Neural progenitor cell (in vitro differentiated cells): ENCODE data around the gene PAK1. TPM values are rescaled to one million over a fixed set of nuclear protein-coding genes. Genes with fewer than 3 reads are reported as not detected.
A peak's percentile ranks its signal among the peaks of the same experiment; 100 is the strongest.

ENCODE experiments used
- DNase-seq: peaks from one replicate; pipeline ENCODE4 v3.0.0-alpha.2; 2016; ENCODE audit warnings: low spot score
- H2AFZ ChIP-seq: fragments of 200-600 bp; sonication (generic); replicated peaks from 2 replicates; pipeline ENCODE4 v1.6.1; 2016; ENCODE audit warnings: antibody characterized with exemption
- H3F3A ChIP-seq: fragments of 200-600 bp; sonication (generic); 2 replicates; pipeline ENCODE4 v1.6.1; 2016; ENCODE audit warnings: antibody characterized with exemption, low read depth
- H3K27ac ChIP-seq: fragments of 200-600 bp; sonication (generic); 2 replicates; pipeline ENCODE4 v1.5.1; 2016; ENCODE audit warnings: mild to moderate bottlenecking
- H3K27me3 ChIP-seq: fragments of 200-600 bp; sonication (generic); 2 replicates; pipeline ENCODE4 v1.6.1; 2016; ENCODE audit warnings: mild to moderate bottlenecking, moderate library complexity
- H3K36me3 ChIP-seq: fragments of 200-600 bp; sonication (generic); 2 replicates; pipeline ENCODE4 v1.5.1; 2016
- H3K4me1 ChIP-seq: fragments of 200-600 bp; sonication (generic); 2 replicates; pipeline ENCODE4 v1.6.1; 2016; ENCODE audit warnings: mixed run types
- H3K4me2 ChIP-seq: fragments of 200-600 bp; sonication (generic); 2 replicates; pipeline ENCODE4 v1.6.1; 2016
- H3K4me3 ChIP-seq: fragments of 200-600 bp; sonication (generic); 2 replicates; pipeline ENCODE4 v1.5.1; 2016
- H3K79me2 ChIP-seq: fragments of 200-600 bp; sonication (generic); 2 replicates; pipeline ENCODE4 v1.6.1; 2016; ENCODE audit warnings: low read depth
- H3K9ac ChIP-seq: fragments of 200-600 bp; sonication (generic); 2 replicates; pipeline ENCODE4 v1.6.1; 2016
- H3K9me3 ChIP-seq: fragments of 200-600 bp; sonication (generic); 2 replicates; pipeline ENCODE4 v1.5.1; 2016; ENCODE audit warnings: low read depth
- H4K20me1 ChIP-seq: fragments of 200-600 bp; sonication (generic); 2 replicates; pipeline ENCODE4 v1.6.1; 2016; ENCODE audit warnings: low read depth
- H3K27ac Mint-ChIP-seq: 3 replicates; pipeline ENCODE4 v1.8.0; 2021; ENCODE audit warnings: mixed read lengths
- H3K27me3 Mint-ChIP-seq: 2 replicates; pipeline ENCODE4 v1.8.0; 2022; ENCODE audit warnings: low read depth, mild to moderate bottlenecking, inconsistent platforms, moderate library complexity, mixed read lengths; ENCODE audit not compliant: insufficient read depth
- H3K36me3 Mint-ChIP-seq: 3 replicates; pipeline ENCODE4 v1.8.0; 2021; ENCODE audit warnings: mixed read lengths
- H3K4me1 Mint-ChIP-seq: 3 replicates; pipeline ENCODE4 v1.8.0; 2021; ENCODE audit warnings: mixed read lengths
- H3K4me3 Mint-ChIP-seq: 3 replicates; pipeline ENCODE4 v1.8.0; 2021; ENCODE audit warnings: mild to moderate bottlenecking, moderate library complexity, mixed read lengths
- H3K9me3 Mint-ChIP-seq: 3 replicates; pipeline ENCODE4 v1.8.0; 2020; ENCODE audit warnings: mixed read lengths
- CTCF ChIP-seq: fragments of 200-600 bp; sonication (generic); IDR thresholded peaks from 2 replicates; pipeline ENCODE4 v1.5.1; 2017; ENCODE audit warnings: antibody characterized with exemption, mild to moderate bottlenecking
- EZH2 ChIP-seq: fragments of 200-600 bp; sonication (generic); IDR thresholded peaks from 2 replicates; pipeline ENCODE4 v1.6.1; 2017; ENCODE audit warnings: antibody characterized with exemption, mild to moderate bottlenecking, moderate library complexity
- EZH2phosphoT487 ChIP-seq: fragments of 200-600 bp; sonication (generic); IDR thresholded peaks from 2 replicates; pipeline ENCODE4 v1.6.1; 2017; ENCODE audit warnings: antibody characterized with exemption
- total RNA-seq: library from RNA; depleted of rRNA; stranded (reverse); fragments of >200 nt; gene quantifications from 2 replicates; pipeline ENCODE4 v1.2.3, GENCODE V29; 2015; ENCODE audit warnings: low replicate concordance

PAK1 gene
- total RNA-seq, 1 donor from 2014 or later: 52.1 TPM

- no peaks in the 10 kb centered on the region for H3F3A ChIP-seq
- H3K36me3 ChIP-seq: no peaks in the 10 kb centered on the region
- no peak overlapping the region for H3K27ac ChIP-seq
- H3K27me3 ChIP-seq: no peaks in the 10 kb centered on the region
- no peaks in the 10 kb centered on the region for H4K20me1 ChIP-seq
- H3K9ac ChIP-seq: no peak overlapping the region
- no peaks in the 10 kb centered on the region for H3K9me3 Mint-ChIP-seq
- H3K4me2 ChIP-seq: no peak overlapping the region
- H3K36me3 Mint-ChIP-seq: peaks cover 21% of the 10 kb centered on the region
- no peak for DNase-seq
- H2AFZ ChIP-seq: no peak overlapping the region
- no peak overlapping the region for H3K27ac Mint-ChIP-seq
- no peaks in the 10 kb centered on the region for H3K4me1 Mint-ChIP-seq
- H3K4me3 Mint-ChIP-seq: no peak overlapping the region
- no peak overlapping the region for H3K4me3 ChIP-seq
- H3K4me1 ChIP-seq: no peaks in the 10 kb centered on the region
- no peak for TF ChIP-seq EZH2
- no peaks in the 10 kb centered on the region for H3K9me3 ChIP-seq
- no peaks in the 10 kb centered on the region for H3K79me2 ChIP-seq
- H3K27me3 Mint-ChIP-seq: no peaks in the 10 kb centered on the region
Measured at GRCh38 chr11:77381729-77382665, 91.9 kb downstream of the PAK1 start.

GRCh38 chr11:77379934-77380333 lies 94.0 kb downstream of the PAK1 start:
- Mint-ChIP-seq H3K27me3 (no peaks in the 10 kb centered on the region), H3K9me3 (no peaks in the 10 kb centered on the region), H3K36me3 (peaks cover 21% of the 10 kb centered on the region), H3K4me3 (no peak overlapping the region), H3K27ac (no peak overlapping the region), H3K4me1 (no peaks in the 10 kb centered on the region)
- Histone ChIP-seq H2AFZ (no peak overlapping the region), H3F3A (no peaks in the 10 kb centered on the region), H4K20me1 (no peaks in the 10 kb centered on the region), H3K4me3 (no peak overlapping the region), H3K36me3 (no peaks in the 10 kb centered on the region), H3K9me3 (no peaks in the 10 kb centered on the region), H3K4me1 (no peaks in the 10 kb centered on the region), H3K79me2 (no peaks in the 10 kb centered on the region), H3K4me2 (no peak overlapping the region), H3K9ac (no peak overlapping the region), H3K27ac (no peak overlapping the region), H3K27me3 (no peaks in the 10 kb centered on the region)
- no peak for DNase-seq
- TF ChIP-seq EZH2 (no peak), EZH2phosphoT487 (no peak), CTCF (no peak)

GRCh38 chr11:77379253-77379652 lies 94.6 kb downstream of the PAK1 start:
- H3K36me3 ChIP-seq: no peaks in the 10 kb centered on the region

More at GRCh38 chr11:77379253-77379652, 94.6 kb downstream of the PAK1 start:
- Histone ChIP-seq H3K9me3 (no peaks in the 10 kb centered on the region), H3K4me2 (no peak overlapping the region), H3K79me2 (no peaks in the 10 kb centered on the region), H3K4me1 (no peaks in the 10 kb centered on the region), H3K9ac (no peak overlapping the region), H4K20me1 (no peaks in the 10 kb centered on the region), H3K4me3 (no peak overlapping the region), H3K27ac (no peak overlapping the region), H3K27me3 (no peaks in the 10 kb centered on the region), H3F3A (no peaks in the 10 kb centered on the region), H2AFZ (no peak overlapping the region)
- DNase-seq: no peak
- no peak for TF ChIP-seq EZH2
- no peak for TF ChIP-seq EZH2phosphoT487
- no peak for TF ChIP-seq CTCF
- Mint-ChIP-seq H3K27ac (peak overlapping the region; percentile 25), H3K4me3 (no peak overlapping the region), H3K9me3 (no peaks in the 10 kb centered on the region), H3K4me1 (no peaks in the 10 kb centered on the region), H3K27me3 (no peaks in the 10 kb centered on the region), H3K36me3 (peaks cover 17% of the 10 kb centered on the region)
